ENCODE data around the gene BIN1. TPM values are rescaled to one million over a fixed set of nuclear protein-coding genes. Genes with fewer than 3 reads are reported as not detected.

Gene BIN1
- total RNA-seq, 1 experiment from 2014 or later: 42.5 TPM

DNA sequence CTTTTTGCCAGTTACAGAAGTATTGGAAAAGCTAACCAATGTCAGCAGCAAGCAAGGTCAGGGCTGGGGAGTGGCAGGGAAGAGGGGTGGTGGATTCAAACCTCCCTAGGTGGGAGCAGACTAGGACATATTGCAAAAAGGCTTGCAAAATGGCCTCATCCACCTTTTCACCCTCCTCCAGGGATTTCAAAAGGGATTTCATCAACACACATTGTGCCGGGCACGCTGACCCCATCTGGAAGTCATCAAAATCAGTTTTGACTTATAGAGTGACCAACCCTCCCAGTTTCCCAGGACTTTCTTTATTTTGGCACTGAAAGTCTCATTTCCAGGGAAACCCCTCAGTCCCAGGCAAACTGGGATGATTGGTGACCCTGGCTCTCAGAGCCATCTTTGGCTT is 94.7 kb downstream of the BIN1 start (continued):
- TF ChIP-seq, protein P1, sequence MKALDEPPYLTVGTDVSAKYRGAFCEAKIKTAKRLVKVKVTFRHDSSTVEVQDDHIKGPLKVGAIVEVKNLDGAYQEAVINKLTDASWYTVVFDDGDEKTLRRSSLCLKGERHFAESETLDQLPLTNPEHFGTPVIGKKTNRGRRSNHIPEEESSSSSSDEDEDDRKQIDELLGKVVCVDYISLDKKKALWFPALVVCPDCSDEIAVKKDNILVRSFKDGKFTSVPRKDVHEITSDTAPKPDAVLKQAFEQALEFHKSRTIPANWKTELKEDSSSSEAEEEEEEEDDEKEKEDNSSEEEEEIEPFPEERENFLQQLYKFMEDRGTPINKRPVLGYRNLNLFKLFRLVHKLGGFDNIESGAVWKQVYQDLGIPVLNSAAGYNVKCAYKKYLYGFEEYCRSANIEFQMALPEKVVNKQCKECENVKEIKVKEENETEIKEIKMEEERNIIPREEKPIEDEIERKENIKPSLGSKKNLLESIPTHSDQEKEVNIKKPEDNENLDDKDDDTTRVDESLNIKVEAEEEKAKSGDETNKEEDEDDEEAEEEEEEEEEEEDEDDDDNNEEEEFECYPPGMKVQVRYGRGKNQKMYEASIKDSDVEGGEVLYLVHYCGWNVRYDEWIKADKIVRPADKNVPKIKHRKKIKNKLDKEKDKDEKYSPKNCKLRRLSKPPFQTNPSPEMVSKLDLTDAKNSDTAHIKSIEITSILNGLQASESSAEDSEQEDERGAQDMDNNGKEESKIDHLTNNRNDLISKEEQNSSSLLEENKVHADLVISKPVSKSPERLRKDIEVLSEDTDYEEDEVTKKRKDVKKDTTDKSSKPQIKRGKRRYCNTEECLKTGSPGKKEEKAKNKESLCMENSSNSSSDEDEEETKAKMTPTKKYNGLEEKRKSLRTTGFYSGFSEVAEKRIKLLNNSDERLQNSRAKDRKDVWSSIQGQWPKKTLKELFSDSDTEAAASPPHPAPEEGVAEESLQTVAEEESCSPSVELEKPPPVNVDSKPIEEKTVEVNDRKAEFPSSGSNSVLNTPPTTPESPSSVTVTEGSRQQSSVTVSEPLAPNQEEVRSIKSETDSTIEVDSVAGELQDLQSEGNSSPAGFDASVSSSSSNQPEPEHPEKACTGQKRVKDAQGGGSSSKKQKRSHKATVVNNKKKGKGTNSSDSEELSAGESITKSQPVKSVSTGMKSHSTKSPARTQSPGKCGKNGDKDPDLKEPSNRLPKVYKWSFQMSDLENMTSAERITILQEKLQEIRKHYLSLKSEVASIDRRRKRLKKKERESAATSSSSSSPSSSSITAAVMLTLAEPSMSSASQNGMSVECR (CRISPR knock-in tag; IDR thresholded peaks at IDR 0.05; ENCODE audit: borderline replicate concordance): no peak
- TF ChIP-seq SOX15 (CRISPR knock-in tag; IDR thresholded peaks at IDR 0.05) (no peak), GTF2I (CRISPR knock-in tag; conservative IDR thresholded peaks at IDR 0.05) (no peak)

DNA sequence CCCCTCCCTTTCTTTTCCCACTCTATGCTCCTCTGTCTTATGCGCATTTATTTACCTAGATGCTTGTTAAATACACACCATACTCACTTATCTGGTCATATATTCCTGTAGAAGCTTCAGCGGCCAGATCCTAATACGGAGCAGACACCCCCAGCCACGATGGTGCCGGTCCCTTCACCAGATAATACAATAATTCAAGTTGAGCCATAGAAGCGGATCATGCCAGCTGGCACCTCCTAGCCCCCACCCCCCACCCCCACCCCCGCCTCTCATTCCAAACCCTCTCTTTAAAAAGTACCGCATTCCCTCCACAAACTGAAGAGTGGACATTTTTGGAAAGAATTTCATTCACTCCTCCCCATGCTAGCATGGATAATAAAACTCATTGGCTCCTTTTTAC is 95.2 kb downstream of the BIN1 start:
- H3K9me3 Mint-ChIP-seq: no peaks in the 10 kb centered on the region
- DNase-seq (ENCODE audit: low spot score): no peak
- H3K4me3 Mint-ChIP-seq: no peak overlapping the region
- no peak for ATAC-seq
- H3K4me1 Mint-ChIP-seq: 0 out of 2 replicates have a peak, but pooled peaks cover 17% of the 10 kb centered on the region
- ChIA-PET POLR2A (no interaction called here), CTCF (no interaction called here)
- no peak overlapping the region for H3K27ac Mint-ChIP-seq
- H3K36me3 Mint-ChIP-seq: no peaks in the 10 kb centered on the region
- TF ChIP-seq CREM (CRISPR knock-in tag; IDR thresholded peaks at IDR 0.05) (no peak), TCF7 (CRISPR knock-in tag; IDR thresholded peaks at IDR 0.05; ENCODE audit: low read depth) (no peak), RELA (CRISPR knock-in tag; IDR thresholded peaks at IDR 0.05; ENCODE audit: borderline replicate concordance) (no peak), ZNF281 (CRISPR knock-in tag; IDR thresholded peaks at IDR 0.05) (no peak), MXD4 (CRISPR knock-in tag; IDR thresholded peaks at IDR 0.05; ENCODE audit: borderline replicate concordance) (no peak)
- peaks cover 5% of the 10 kb centered on the region for H3K27me3 Mint-ChIP-seq (ENCODE audit: low read depth)

DNA sequence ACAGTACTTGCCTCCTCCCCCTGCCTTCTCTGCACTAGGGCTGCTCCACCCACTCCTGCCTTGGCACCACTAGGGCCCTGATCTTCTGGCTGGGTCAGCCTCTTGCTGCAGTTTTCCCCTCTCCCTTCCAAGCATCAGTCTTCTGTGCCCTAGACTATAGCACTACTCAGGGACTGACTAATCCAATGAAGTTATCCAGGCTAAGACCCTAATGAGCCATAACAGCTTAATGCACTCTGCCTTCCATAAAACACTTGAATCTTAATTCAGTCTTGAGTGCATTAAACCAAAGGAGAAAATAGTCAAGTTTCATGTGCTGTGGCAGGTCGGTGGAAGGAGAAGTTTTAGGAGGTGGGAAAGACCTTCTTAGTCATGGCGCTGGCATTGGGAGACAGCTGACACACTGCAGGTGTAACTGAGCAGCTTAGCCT is 95.7 kb downstream of the BIN1 start:
- H3K4me1 Mint-ChIP-seq: 0 out of 2 replicates have a peak, but pooled peaks cover 17% of the 10 kb centered on the region
- H3K4me3 Mint-ChIP-seq: no peak overlapping the region
- H3K36me3 Mint-ChIP-seq: no peaks in the 10 kb centered on the region
- DNase-seq (ENCODE audit: low spot score) (no peak), ATAC-seq (no peak)
- H3K27me3 Mint-ChIP-seq (ENCODE audit: low read depth): peaks cover 5% of the 10 kb centered on the region
- ChIA-PET CTCF (no interaction called here), POLR2A (no interaction called here)
- H3K9me3 Mint-ChIP-seq: no peaks in the 10 kb centered on the region
- TF ChIP-seq ZNF281 (CRISPR knock-in tag; IDR thresholded peaks at IDR 0.05) (no peak), NR3C1 (CRISPR knock-in tag; conservative IDR thresholded peaks at IDR 0.05; ENCODE audit: low read depth) (no peak), ZNF671 (CRISPR knock-in tag; IDR thresholded peaks at IDR 0.05) (no peak), HMGA2 (CRISPR knock-in tag; IDR thresholded peaks at IDR 0.05) (no peak), MXD4 (CRISPR knock-in tag; IDR thresholded peaks at IDR 0.05; ENCODE audit: borderline replicate concordance) (no peak), FOXP1 (CRISPR knock-in tag; IDR thresholded peaks at IDR 0.05; ENCODE audit: borderline replicate concordance) (no peak), ZBTB21 (CRISPR knock-in tag; IDR thresholded peaks at IDR 0.05; ENCODE audit: borderline replicate concordance) (no peak), SMAD4 (CRISPR knock-in tag; IDR thresholded peaks at IDR 0.05) (no peak), MYBL2 (CRISPR knock-in tag; IDR thresholded peaks at IDR 0.05) (no peak), CREM (CRISPR knock-in tag; IDR thresholded peaks at IDR 0.05) (no peak), TP53 (CRISPR knock-in tag; IDR thresholded peaks at IDR 0.05) (no peak), ZNF263 (CRISPR knock-in tag; IDR thresholded peaks at IDR 0.05; ENCODE audit: low read depth) (no peak)
- TF ChIP-seq, protein P2, sequence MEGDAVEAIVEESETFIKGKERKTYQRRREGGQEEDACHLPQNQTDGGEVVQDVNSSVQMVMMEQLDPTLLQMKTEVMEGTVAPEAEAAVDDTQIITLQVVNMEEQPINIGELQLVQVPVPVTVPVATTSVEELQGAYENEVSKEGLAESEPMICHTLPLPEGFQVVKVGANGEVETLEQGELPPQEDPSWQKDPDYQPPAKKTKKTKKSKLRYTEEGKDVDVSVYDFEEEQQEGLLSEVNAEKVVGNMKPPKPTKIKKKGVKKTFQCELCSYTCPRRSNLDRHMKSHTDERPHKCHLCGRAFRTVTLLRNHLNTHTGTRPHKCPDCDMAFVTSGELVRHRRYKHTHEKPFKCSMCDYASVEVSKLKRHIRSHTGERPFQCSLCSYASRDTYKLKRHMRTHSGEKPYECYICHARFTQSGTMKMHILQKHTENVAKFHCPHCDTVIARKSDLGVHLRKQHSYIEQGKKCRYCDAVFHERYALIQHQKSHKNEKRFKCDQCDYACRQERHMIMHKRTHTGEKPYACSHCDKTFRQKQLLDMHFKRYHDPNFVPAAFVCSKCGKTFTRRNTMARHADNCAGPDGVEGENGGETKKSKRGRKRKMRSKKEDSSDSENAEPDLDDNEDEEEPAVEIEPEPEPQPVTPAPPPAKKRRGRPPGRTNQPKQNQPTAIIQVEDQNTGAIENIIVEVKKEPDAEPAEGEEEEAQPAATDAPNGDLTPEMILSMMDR (IDR thresholded peaks at IDR 0.05): no peak
- TF ChIP-seq, protein P3, sequence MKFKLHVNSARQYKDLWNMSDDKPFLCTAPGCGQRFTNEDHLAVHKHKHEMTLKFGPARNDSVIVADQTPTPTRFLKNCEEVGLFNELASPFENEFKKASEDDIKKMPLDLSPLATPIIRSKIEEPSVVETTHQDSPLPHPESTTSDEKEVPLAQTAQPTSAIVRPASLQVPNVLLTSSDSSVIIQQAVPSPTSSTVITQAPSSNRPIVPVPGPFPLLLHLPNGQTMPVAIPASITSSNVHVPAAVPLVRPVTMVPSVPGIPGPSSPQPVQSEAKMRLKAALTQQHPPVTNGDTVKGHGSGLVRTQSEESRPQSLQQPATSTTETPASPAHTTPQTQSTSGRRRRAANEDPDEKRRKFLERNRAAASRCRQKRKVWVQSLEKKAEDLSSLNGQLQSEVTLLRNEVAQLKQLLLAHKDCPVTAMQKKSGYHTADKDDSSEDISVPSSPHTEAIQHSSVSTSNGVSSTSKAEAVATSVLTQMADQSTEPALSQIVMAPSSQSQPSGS (CRISPR knock-in tag; IDR thresholded peaks at IDR 0.05; ENCODE audit: borderline replicate concordance, low read depth): no peak
- no peak overlapping the region for H3K27ac Mint-ChIP-seq
